Measurements from ENCODE around the gene FKBP5. TPM values are rescaled to one million over a fixed set of nuclear protein-coding genes. Genes with fewer than 3 reads are reported as not detected.
"Not testable (repeated sequence)": the region's sequence is repeated elsewhere in the genome, so short reads cannot be mapped to it uniquely, and the experiment has no call there.

FKBP5 gene
- total RNA-seq, 1 experiment from 2014 or later: 105 TPM

GRCh38 chr6:35550437-35550836 is 138.3 kb downstream of the FKBP5 start:
- DNase-seq (ENCODE audit: low read depth): no peak

GRCh38 chr6:35547676-35548075 is 141.0 kb downstream of the FKBP5 start:
- no peak for DNase-seq (ENCODE audit: low read depth)

- DNase-seq (ENCODE audit: low read depth): no peak
Observed at GRCh38 chr6:35544769-35545361, 143.8 kb downstream of the FKBP5 start.

DNA sequence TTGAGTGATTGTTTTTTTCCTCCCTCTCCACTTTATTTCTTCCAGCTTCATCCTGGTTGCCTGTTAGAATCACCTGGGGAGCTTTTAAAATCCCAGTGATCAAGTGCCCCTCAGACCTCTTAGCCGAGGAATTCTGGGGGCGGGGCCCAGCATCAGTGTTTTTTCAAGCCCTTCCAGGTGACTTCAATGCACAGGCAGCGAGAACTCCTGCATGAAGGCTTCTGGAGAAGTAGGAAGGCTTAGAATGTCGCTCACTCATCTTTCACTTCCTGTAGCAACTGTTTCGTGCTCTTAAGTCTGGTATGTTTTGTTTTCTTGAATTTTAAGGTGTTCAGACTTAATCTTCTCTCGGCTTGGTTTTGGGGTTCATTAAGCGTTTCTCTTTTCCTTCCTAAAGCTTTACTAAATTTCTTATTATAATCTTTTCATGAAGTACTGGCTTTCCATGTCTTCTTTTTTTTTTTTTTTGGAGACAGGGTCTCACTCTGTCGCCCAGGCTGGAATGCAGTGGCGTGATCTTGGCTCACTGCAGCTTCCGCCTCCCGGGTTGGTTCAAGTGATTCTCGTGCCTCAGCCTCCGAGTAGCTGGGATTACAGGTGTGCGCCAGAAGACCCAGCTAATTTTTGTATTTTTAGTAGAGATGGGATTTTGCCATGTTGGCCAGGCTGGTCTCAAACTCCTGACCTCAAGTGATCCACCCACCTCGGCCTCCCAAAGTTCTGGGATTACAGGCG is 145.1 kb downstream of the FKBP5 start:
- no peak for DNase-seq (ENCODE audit: low read depth)

DNA sequence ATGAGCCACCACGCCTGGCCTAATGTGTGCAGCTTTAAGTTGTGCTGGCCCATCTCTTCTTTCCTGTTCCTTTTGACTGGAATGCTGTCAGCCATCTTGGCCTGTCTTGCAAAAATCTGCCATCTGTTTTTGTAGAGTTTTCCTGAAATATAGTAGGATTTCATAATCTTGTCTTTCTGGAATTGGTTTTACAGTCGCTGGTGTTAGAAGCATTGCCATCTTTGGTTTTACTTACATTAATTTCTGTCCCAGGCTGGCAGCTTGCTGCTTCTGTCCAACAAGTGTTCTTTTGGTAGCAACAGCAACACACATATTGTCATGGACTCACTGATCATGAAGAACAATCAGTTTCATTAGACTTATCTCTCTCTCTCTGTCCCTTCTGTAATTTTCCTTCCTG is 146.9 kb downstream of the FKBP5 start:
- DNase-seq (ENCODE audit: low read depth): no peak

DNA sequence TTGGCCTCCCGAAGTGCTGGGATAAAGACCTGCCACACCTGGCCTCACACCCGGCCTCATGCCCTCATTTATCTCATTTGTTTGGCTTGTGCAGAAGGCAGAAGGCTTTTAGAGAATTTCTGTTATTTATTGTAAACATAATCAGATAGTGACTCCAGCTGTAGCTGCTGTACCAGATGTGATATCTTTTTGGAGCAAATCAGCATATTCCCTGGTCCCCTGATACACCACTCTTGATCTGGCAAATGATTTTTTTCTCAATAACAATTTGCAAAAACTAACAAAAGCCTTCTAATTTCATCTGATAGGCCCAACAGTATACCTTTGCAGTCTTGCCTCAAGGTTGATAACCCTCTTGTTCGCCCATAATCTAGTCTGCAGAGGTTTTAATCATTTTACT is 149.5 kb downstream of the FKBP5 start:
- no peak for DNase-seq (ENCODE audit: low read depth)

GRCh38 chr6:35535847-35536246 is 152.9 kb downstream of the FKBP5 start:
- DNase-seq (ENCODE audit: low read depth): not testable (repeated sequence)

GRCh38 chr6:35534407-35535170 is 154.1 kb downstream of the FKBP5 start:
- no peak for DNase-seq (ENCODE audit: low read depth)

GRCh38 chr6:35533981-35534380 is 154.7 kb downstream of the FKBP5 start:
- no peak for DNase-seq (ENCODE audit: low read depth)

DNA sequence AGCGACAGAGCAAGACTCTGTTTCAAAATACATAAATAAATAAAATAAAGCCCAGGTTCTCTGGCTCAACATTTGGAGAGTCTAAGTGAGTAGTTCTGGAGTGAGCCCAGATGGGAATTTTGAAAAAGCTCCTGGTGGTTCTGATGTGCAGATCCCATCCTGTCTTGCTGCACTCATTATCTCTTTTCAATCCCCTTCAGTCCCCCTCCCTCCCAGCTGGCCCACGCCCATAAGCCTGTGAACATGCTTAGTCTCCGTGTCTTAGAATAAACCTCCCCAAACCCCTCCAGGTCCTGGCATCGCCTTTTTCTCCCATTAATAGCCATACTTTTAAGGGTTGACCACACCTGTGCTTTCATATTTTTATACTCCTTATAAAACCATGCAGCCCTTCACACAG is 156.6 kb downstream of the FKBP5 start:
- no peak for DNase-seq (ENCODE audit: low read depth)

DNA sequence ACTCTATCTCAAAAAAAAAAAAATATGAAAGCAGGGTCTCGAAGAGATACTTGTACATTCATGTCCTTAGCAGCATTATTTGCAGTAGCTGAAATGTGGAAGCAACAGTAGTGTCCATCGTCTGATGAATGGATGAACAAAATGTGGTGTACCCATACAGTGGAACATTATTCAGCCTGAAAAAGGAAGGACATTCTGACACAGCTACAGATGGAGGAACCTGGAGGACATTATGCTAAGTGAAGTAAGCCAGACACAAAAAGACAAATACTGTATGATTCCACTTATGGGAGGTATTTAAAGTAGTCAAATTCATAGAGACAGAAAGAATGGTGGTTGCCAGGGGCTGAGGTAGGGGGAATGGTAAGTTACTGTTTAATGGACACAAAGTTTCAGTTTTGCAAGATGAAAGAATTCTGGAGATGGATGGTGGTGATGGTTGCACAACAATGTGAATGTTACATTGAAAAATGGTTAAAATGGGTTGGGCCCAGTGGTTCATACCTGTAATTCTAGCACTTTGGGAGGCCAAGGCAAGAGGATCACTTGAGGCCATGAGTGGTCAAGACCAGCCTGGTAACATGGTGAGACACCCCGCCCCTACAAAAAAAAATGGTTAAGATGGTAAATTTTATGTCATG is 164.2 kb downstream of the FKBP5 start:
- no peak for DNase-seq (ENCODE audit: low read depth)

Other genes with a start within 250 kb of the FKBP5 start
- gene FANCE, start 236.6 kb downstream of the FKBP5 start, total RNA-seq (2014; rRNA removed): 12.8 and 14.6 TPM in 2 replicates
- gene RPL10A, start 220.5 kb downstream of the FKBP5 start, total RNA-seq (2014; rRNA removed): 1,186 and 1,216 TPM in 2 replicates
- 16.8 and 17.5 TPM in 2 replicates for gene TEAD3, start 191.8 kb downstream of the FKBP5 start, total RNA-seq (2014; rRNA removed)
- gene TULP1, start 176.0 kb downstream of the FKBP5 start, total RNA-seq (2014; rRNA removed): not detected in 2 replicates
- gene ARMC12, start 48.1 kb upstream of the FKBP5 start, total RNA-seq (2014; rRNA removed): 0.29 TPM in 1 of 2 replicates, not detected in the other
- gene CLPSL2, start 87.7 kb upstream of the FKBP5 start, total RNA-seq (2014; rRNA removed): not detected in 2 replicates
- gene CLPSL1, start 92.1 kb upstream of the FKBP5 start, total RNA-seq (2014; rRNA removed): not detected in 2 replicates
- gene CLPS, start 108.4 kb upstream of the FKBP5 start, total RNA-seq (2014; rRNA removed): not detected in 2 replicates
- 0.17 TPM in 1 of 2 replicates, not detected in the other for gene LHFPL5, start 116.4 kb upstream of the FKBP5 start, total RNA-seq (2014; rRNA removed)
- gene SRPK1, start 232.2 kb upstream of the FKBP5 start, total RNA-seq (2014; rRNA removed): 54.0 and 55.9 TPM in 2 replicates